Chondrocyte (in vitro differentiated cells): ENCODE measurements around the gene ZNF618. TPM values are rescaled to one million over a fixed set of nuclear protein-coding genes. Genes with fewer than 3 reads are reported as not detected.

Source experiments
- DNase-seq: peaks from one replicate; pipeline ENCODE4 v3.0.0; 2021; ENCODE audit warnings: mixed read lengths, low spot score
- H3K27ac Mint-ChIP-seq: one replicate; pipeline ENCODE4 v1.8.0; 2021; ENCODE audit warnings: mild to moderate bottlenecking, moderate library complexity, mixed read lengths; ENCODE audit not compliant: unreplicated experiment
- H3K27me3 Mint-ChIP-seq: 2 replicates; pipeline ENCODE4 v1.8.0; 2021; ENCODE audit warnings: low read depth, mixed read lengths
- H3K36me3 Mint-ChIP-seq: 2 replicates; pipeline ENCODE4 v1.8.0; 2021; ENCODE audit warnings: low read depth, mixed read lengths
- H3K4me1 Mint-ChIP-seq: 2 replicates; pipeline ENCODE4 v1.8.0; 2021; ENCODE audit warnings: low read depth, mild to moderate bottlenecking, mixed read lengths
- H3K4me3 Mint-ChIP-seq: one replicate; pipeline ENCODE4 v1.8.0; 2021; ENCODE audit warnings: mild to moderate bottlenecking, moderate library complexity, mixed read lengths; ENCODE audit not compliant: unreplicated experiment
- H3K9me3 Mint-ChIP-seq: 2 replicates; pipeline ENCODE4 v1.8.0; 2021; ENCODE audit warnings: low read depth, mixed read lengths
- total RNA-seq: library from RNA; stranded (reverse); gene quantifications from 3 replicates; pipeline ENCODE4 v1.2.1, GENCODE V29; 2021
- TF ChIP-seq, protein P1 (sequence below): fragments of 200-600 bp; sonication (generic); IDR thresholded peaks from 2 replicates; pipeline ENCODE4 v1.5.0; 2021; ENCODE audit warnings: antibody characterized with exemption, mild to moderate bottlenecking, moderate library complexity

The ZNF618 gene
- total RNA-seq, 1 donor from 2014 or later, result 25.5 TPM

- no peaks in the 10 kb centered on the region for H3K9me3 Mint-ChIP-seq
- TF ChIP-seq, protein P1, sequence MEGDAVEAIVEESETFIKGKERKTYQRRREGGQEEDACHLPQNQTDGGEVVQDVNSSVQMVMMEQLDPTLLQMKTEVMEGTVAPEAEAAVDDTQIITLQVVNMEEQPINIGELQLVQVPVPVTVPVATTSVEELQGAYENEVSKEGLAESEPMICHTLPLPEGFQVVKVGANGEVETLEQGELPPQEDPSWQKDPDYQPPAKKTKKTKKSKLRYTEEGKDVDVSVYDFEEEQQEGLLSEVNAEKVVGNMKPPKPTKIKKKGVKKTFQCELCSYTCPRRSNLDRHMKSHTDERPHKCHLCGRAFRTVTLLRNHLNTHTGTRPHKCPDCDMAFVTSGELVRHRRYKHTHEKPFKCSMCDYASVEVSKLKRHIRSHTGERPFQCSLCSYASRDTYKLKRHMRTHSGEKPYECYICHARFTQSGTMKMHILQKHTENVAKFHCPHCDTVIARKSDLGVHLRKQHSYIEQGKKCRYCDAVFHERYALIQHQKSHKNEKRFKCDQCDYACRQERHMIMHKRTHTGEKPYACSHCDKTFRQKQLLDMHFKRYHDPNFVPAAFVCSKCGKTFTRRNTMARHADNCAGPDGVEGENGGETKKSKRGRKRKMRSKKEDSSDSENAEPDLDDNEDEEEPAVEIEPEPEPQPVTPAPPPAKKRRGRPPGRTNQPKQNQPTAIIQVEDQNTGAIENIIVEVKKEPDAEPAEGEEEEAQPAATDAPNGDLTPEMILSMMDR, result no peak
Measured at GRCh38 chr9:114051706-114052105, 175.6 kb downstream of the ZNF618 start.

GRCh38 chr9:114053246-114054005 lies 177.3 kb downstream of the ZNF618 start:
- TF ChIP-seq, protein P1, result no peak
- Mint-ChIP-seq H3K27ac (no peak overlapping the region), H3K36me3 (peaks cover 28% of the 10 kb centered on the region), H3K4me1 (peaks cover 4% of the 10 kb centered on the region), H3K27me3 (no peaks in the 10 kb centered on the region), H3K4me3 (no peak overlapping the region), H3K9me3 (no peaks in the 10 kb centered on the region)
- no peak for DNase-seq

More at GRCh38 chr9:114051706-114052105, 175.6 kb downstream of the ZNF618 start:
- Mint-ChIP-seq H3K4me3 (no peak overlapping the region), H3K27ac (no peak overlapping the region), H3K27me3 (no peaks in the 10 kb centered on the region), H3K36me3 (peaks cover 31% of the 10 kb centered on the region), H3K4me1 (no peaks in the 10 kb centered on the region)
- DNase-seq, result no peak

- TF ChIP-seq, protein P1, result no peak
- Mint-ChIP-seq H3K4me3 (no peak overlapping the region), H3K4me1 (peaks cover 12% of the 10 kb centered on the region), H3K27me3 (no peaks in the 10 kb centered on the region), H3K27ac (no peak overlapping the region), H3K36me3 (peaks cover 23% of the 10 kb centered on the region), H3K9me3 (no peaks in the 10 kb centered on the region)
- no peak for DNase-seq
Measured at GRCh38 chr9:114054191-114054690, 178.1 kb downstream of the ZNF618 start.

- TF ChIP-seq, protein P1, result no peak
- Mint-ChIP-seq H3K27ac (no peak overlapping the region), H3K4me3 (no peak overlapping the region), H3K4me1 (peaks cover 20% of the 10 kb centered on the region), H3K36me3 (peaks cover 19% of the 10 kb centered on the region), H3K27me3 (no peaks in the 10 kb centered on the region), H3K9me3 (no peaks in the 10 kb centered on the region)
- DNase-seq, result no peak
Measured at GRCh38 chr9:114055061-114055460, 179.0 kb downstream of the ZNF618 start.

DNA sequence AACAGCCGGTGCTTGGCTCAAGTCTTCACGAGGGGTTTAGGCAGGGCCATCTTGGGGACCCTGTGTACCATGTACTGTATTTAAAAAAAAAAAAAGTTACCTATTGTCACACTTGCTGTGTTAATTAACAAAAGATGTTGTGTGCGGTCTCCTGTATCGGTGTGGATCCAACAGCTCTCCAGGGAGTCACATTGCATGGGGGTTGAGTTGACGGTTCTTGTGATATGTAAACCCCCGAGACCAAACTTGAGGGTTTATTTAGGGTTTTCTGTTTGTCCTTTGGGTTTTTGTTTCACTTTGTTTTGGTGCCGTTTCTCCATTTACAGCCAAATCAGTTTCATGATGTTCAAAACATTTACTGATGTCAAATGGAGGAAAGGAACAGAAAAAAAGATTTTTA lies 179.8 kb downstream of the ZNF618 start:
- DNase-seq, result no peak
- peaks cover 14% of the 10 kb centered on the region for H3K36me3 Mint-ChIP-seq
- no peak overlapping the region for H3K27ac Mint-ChIP-seq
- TF ChIP-seq, protein P1, result no peak
- H3K27me3 Mint-ChIP-seq, result no peaks in the 10 kb centered on the region
- H3K9me3 Mint-ChIP-seq, result no peaks in the 10 kb centered on the region
- H3K4me1 Mint-ChIP-seq, result peaks cover 21% of the 10 kb centered on the region
- no peak overlapping the region for H3K4me3 Mint-ChIP-seq
